HEK293 (cell line): ENCODE data around the gene STRA8.

Source experiments
- ATF2 ChIP-seq: fragments of 450-650 bp; formaldehyde crosslinking; IDR thresholded peaks from 2 replicates; pipeline ENCODE4 v1.5.1; 2016; ENCODE audit warnings: missing biosample characterization, missing genetic modification characterization, low read depth
- CTCF ChIP-seq: fragments of 450-650 bp; formaldehyde crosslinking; IDR thresholded peaks from 2 replicates; pipeline ENCODE4 v1.5.1; 2016; ENCODE audit warnings: missing biosample characterization, missing genetic modification characterization
- IKZF3 ChIP-seq: fragments of 450-650 bp; IDR thresholded peaks from 2 replicates; pipeline ENCODE4 v1.5.0; 2018; ENCODE audit warnings: missing biosample characterization, mild to moderate bottlenecking, missing genetic modification characterization, moderate library complexity
- PBX3 ChIP-seq: sonication (generic); formaldehyde crosslinking; IDR thresholded peaks from 2 replicates; pipeline ENCODE4 v1.8.1; 2022; ENCODE audit warnings: mild to moderate bottlenecking, moderate library complexity, missing genetic modification reagents
- PRDM1 ChIP-seq: fragments of 450-650 bp; formaldehyde crosslinking; IDR thresholded peaks from 2 replicates; pipeline ENCODE4; 2016; ENCODE audit warnings: missing biosample characterization, missing genetic modification characterization
- SETDB1 ChIP-seq: IDR thresholded peaks from one replicate; pipeline ENCODE4 v1.6.1; 2017; ENCODE audit warnings: mild to moderate bottlenecking, low read length, moderate library complexity, mixed read lengths; ENCODE audit not compliant: insufficient read length
- ZBTB21 ChIP-seq: fragments of 450-650 bp; formaldehyde crosslinking; IDR thresholded peaks from 2 replicates; pipeline ENCODE4 v1.5.1; 2017; ENCODE audit warnings: missing biosample characterization, missing genetic modification characterization
- ZNF248 ChIP-seq: fragments of 450-650 bp; formaldehyde crosslinking; IDR thresholded peaks from 2 replicates; pipeline ENCODE4 v1.5.1; 2017; ENCODE audit warnings: missing biosample characterization, missing genetic modification characterization
- ZNF274 ChIP-seq, 2 experiments: fragments of 200-500 bp in 1 of 2; fragments of 450-650 bp in 1 of 2; sonication (Bioruptor generic) in 1 of 2; formaldehyde crosslinking in 1 of 2; IDR thresholded peaks; 2 replicates each; pipeline versions ENCODE4 v1.5.1 to v1.6.1; 2014 to 2016; ENCODE audit warnings: borderline replicate concordance in 1 of 2, inconsistent platforms in 1 of 2, low read length in 1 of 2, missing biosample characterization in 1 of 2, missing genetic modification characterization in 1 of 2

GRCh38 chr7:135210888-135211178, 22.8 kb upstream of the STRA8 start:
- TF ChIP-seq PBX3 (CRISPR knock-in tag) (no peak), CTCF (tag by site-specific recombination) (no peak), PRDM1 (tag by site-specific recombination) (no peak), ZBTB21 (tag by site-specific recombination) (no peak), SETDB1 (no peak), ZNF248 (tag by site-specific recombination) (no peak), IKZF3 (tag by site-specific recombination) (no peak), ATF2 (tag by site-specific recombination) (no peak), ZNF274 (IDR thresholded peaks at IDR 0.05; ENCODE audit: low read length) (no peak), ZNF274 (tag by site-specific recombination; IDR thresholded peaks at IDR 0.05; ENCODE audit: borderline replicate concordance) (no peak)
